H9 (cell line): ENCODE measurements around the gene ADAM17. TPM values are rescaled to one million over a fixed set of nuclear protein-coding genes. Genes with fewer than 3 reads are reported as not detected.

Source experiments
- DNase-seq: peaks from one replicate; pipeline ENCODE4 v3.0.0-alpha.2; 2017
- H2AFZ ChIP-seq: one replicate; pipeline ENCODE4 v1.6.1; 2013; ENCODE audit warnings: mild to moderate bottlenecking, low read length, control low read depth, moderate library complexity
- H2AK5ac ChIP-seq: 2 replicates; pipeline ENCODE4 v1.6.1; 2013; ENCODE audit warnings: low read length, control low read depth, mixed read lengths; ENCODE audit not compliant: insufficient read length
- H2BK120ac ChIP-seq: one replicate; pipeline ENCODE4 v1.6.1; 2013; ENCODE audit warnings: low read depth, mild to moderate bottlenecking, low read length, control low read depth, inconsistent platforms; ENCODE audit not compliant: poor library complexity, severe bottlenecking
- H2BK12ac ChIP-seq: 2 replicates; pipeline ENCODE4 v1.6.1; 2013; ENCODE audit warnings: low read length, control low read depth, mixed read lengths, low read depth; ENCODE audit not compliant: insufficient read length
- H2BK15ac ChIP-seq: 2 replicates; pipeline ENCODE4 v1.6.1; 2013; ENCODE audit warnings: low read depth, low read length, control low read depth
- H2BK20ac ChIP-seq: one replicate; pipeline ENCODE4 v1.6.1; 2013; ENCODE audit warnings: low read depth, mild to moderate bottlenecking, low read length, control low read depth, inconsistent platforms; ENCODE audit not compliant: poor library complexity, severe bottlenecking
- H2BK5ac ChIP-seq: 2 replicates; pipeline ENCODE4 v1.6.1; 2013; ENCODE audit warnings: low read length, control low read depth, mixed read lengths; ENCODE audit not compliant: insufficient read length
- H3K14ac ChIP-seq: 2 replicates; pipeline ENCODE4 v1.6.1; 2013; ENCODE audit warnings: low read length, control low read depth; ENCODE audit not compliant: insufficient read depth
- H3K18ac ChIP-seq: 2 replicates; pipeline ENCODE4 v1.6.1; 2013; ENCODE audit warnings: low read depth, mild to moderate bottlenecking, mixed read lengths, low read length, control low read depth; ENCODE audit not compliant: insufficient read length
- H3K23ac ChIP-seq: 2 replicates; pipeline ENCODE4 v1.6.1; 2013; ENCODE audit warnings: low read length, control low read depth, mixed read lengths, low read depth; ENCODE audit not compliant: insufficient read length
- H3K23me2 ChIP-seq: 2 replicates; pipeline ENCODE4 v1.6.1; 2013; ENCODE audit warnings: low read depth, mild to moderate bottlenecking, mixed read lengths, low read length, control low read depth; ENCODE audit not compliant: insufficient read length, poor library complexity, severe bottlenecking
- H3K27ac ChIP-seq: 2 replicates; pipeline ENCODE4 v1.5.1; 2013; ENCODE audit warnings: low read length, control low read depth, mixed read lengths, low read depth; ENCODE audit not compliant: insufficient read length
- H3K27me3 ChIP-seq: 2 replicates; pipeline ENCODE4 v1.6.1; 2013; ENCODE audit warnings: low read length, control low read depth, inconsistent platforms; ENCODE audit not compliant: insufficient read depth
- H3K4ac ChIP-seq: 2 replicates; pipeline ENCODE4 v1.6.1; 2013; ENCODE audit warnings: low read depth, mild to moderate bottlenecking, control low read depth, inconsistent platforms, low read length, moderate library complexity
- H3K4me1 ChIP-seq: 2 replicates; pipeline ENCODE4 v1.6.1; 2013; ENCODE audit warnings: low read length, control low read depth, inconsistent platforms; ENCODE audit not compliant: insufficient read depth
- H3K4me2 ChIP-seq: 2 replicates; pipeline ENCODE4 v1.6.1; 2013; ENCODE audit warnings: low read length, control low read depth, mixed read lengths; ENCODE audit not compliant: insufficient read length, insufficient read depth
- H3K56ac ChIP-seq: 2 replicates; pipeline ENCODE4 v1.6.1; 2013; ENCODE audit warnings: low read depth, mild to moderate bottlenecking, mixed read lengths, low read length, control low read depth; ENCODE audit not compliant: insufficient read length
- H3K79me1 ChIP-seq: 2 replicates; pipeline ENCODE4 v1.6.1; 2013; ENCODE audit warnings: low read depth, mild to moderate bottlenecking, moderate library complexity, low read length, control low read depth, inconsistent platforms; ENCODE audit not compliant: insufficient read depth, poor library complexity, severe bottlenecking
- H3K79me2 ChIP-seq: 2 replicates; pipeline ENCODE4 v1.6.1; 2013; ENCODE audit warnings: low read length, control low read depth, inconsistent platforms; ENCODE audit not compliant: insufficient read depth
- H3K9ac ChIP-seq: 2 replicates; pipeline ENCODE4 v1.6.1; 2013; ENCODE audit warnings: low read length, control low read depth, mixed read lengths; ENCODE audit not compliant: insufficient read length; ENCODE audit errors: extremely low read depth
- H3K9me3 ChIP-seq: one replicate; pipeline ENCODE4 v1.6.1; 2013; ENCODE audit warnings: low read depth, low read length, inconsistent platforms; ENCODE audit not compliant: control insufficient read depth
- H3T11ph ChIP-seq: one replicate; pipeline ENCODE4 v1.6.1; 2013; ENCODE audit warnings: mild to moderate bottlenecking, low read length, control low read depth, inconsistent platforms
- H4K20me1 ChIP-seq: one replicate; pipeline ENCODE4 v1.6.1; 2013; ENCODE audit not compliant: control insufficient read depth, insufficient read length, insufficient read depth
- H4K5ac ChIP-seq: 2 replicates; pipeline ENCODE4 v1.6.1; 2013; ENCODE audit warnings: low read depth, mild to moderate bottlenecking, mixed read lengths, low read length, control low read depth; ENCODE audit not compliant: insufficient read length
- H4K8ac ChIP-seq: replicated peaks from 2 replicates; pipeline ENCODE4 v1.6.1; 2013; ENCODE audit warnings: low read length, control low read depth, mixed read lengths, low read depth; ENCODE audit not compliant: insufficient read length
- H4K91ac ChIP-seq: 2 replicates; pipeline ENCODE4 v1.6.1; 2013; ENCODE audit warnings: low read depth, mild to moderate bottlenecking, moderate library complexity, mixed read lengths, low read length, control low read depth; ENCODE audit not compliant: insufficient read length
- H3K27ac Mint-ChIP-seq, 3 experiments: 2 replicates in 2 of 3; 3 replicates in 1 of 3; pipeline ENCODE4 v1.8.0; 2020 to 2021; ENCODE audit warnings: mixed read lengths in 3 of 3, mild to moderate bottlenecking in 1 of 3, moderate library complexity in 1 of 3
- H3K27me3 Mint-ChIP-seq: 2 replicates; pipeline ENCODE4 v1.8.0; 2021; ENCODE audit warnings: low read depth, mild to moderate bottlenecking, moderate library complexity, mixed read lengths
- H3K36me3 Mint-ChIP-seq, 3 experiments: 2 replicates in 2 of 3; 3 replicates in 1 of 3; pipeline ENCODE4 v1.8.0; 2020 to 2021; ENCODE audit warnings: low read depth in 3 of 3, mixed read lengths in 3 of 3; ENCODE audit not compliant: insufficient read depth in 1 of 3
- H3K4me1 Mint-ChIP-seq, 2 experiments: 2 replicates each; pipeline ENCODE4 v1.8.0; 2020; ENCODE audit warnings: mixed read lengths in 2 of 2
- H3K4me3 Mint-ChIP-seq, 2 experiments: 2 replicates in 1 of 2; 3 replicates in 1 of 2; pipeline ENCODE4 v1.8.0; 2020 to 2021; ENCODE audit warnings: mild to moderate bottlenecking in 2 of 2, mixed read lengths in 2 of 2, moderate library complexity in 1 of 2
- H3K9me3 Mint-ChIP-seq, 2 experiments: 2 replicates in 1 of 2; 3 replicates in 1 of 2; pipeline ENCODE4 v1.8.0; 2020; ENCODE audit warnings: mild to moderate bottlenecking in 2 of 2, mixed read lengths in 2 of 2, moderate library complexity in 1 of 2
- CTCF ChIP-seq: fragments of 200-600 bp; sonication (generic); conservative IDR thresholded peaks from 3 replicates; pipeline ENCODE4 v1.8.0; 2021; ENCODE audit warnings: antibody characterized with exemption, mild to moderate bottlenecking
- WGBS: extraction: QIAGEN DNeasy Blood & Tissue Kit; methylation state at CpG from one replicate; pipeline ENCODE4 v1.1.7; 2013; ENCODE audit warnings: missing lambda C conversion rate, low lambda C conversion rate, mixed read lengths; ENCODE audit not compliant: insufficient read length; ENCODE audit errors: extremely low coverage; 5-methylcytosine and 5-hydroxymethylcytosine counted together
- total RNA-seq: library from RNA; stranded (reverse); gene quantifications from 2 replicates; pipeline ENCODE4 v1.2.1, GENCODE V29; 2021

ADAM17 gene
- total RNA-seq, 1 experiment from 2014 or later = 26.3 TPM

GRCh38 chr2:9570182-9571060 lies 14.8 kb upstream of the ADAM17 start:
- H3K9me3 Mint-ChIP-seq = no peaks in the 10 kb centered on the region
- H3K27ac Mint-ChIP-seq = no peak overlapping the region; a peak in 1 of 7 replicates
- no peak overlapping the region for H2AK5ac ChIP-seq
- H2BK120ac ChIP-seq = no peak overlapping the region
- H3K23me2 ChIP-seq = no peaks in the 10 kb centered on the region
- peak overlapping the region; percentile 93 for H2BK12ac ChIP-seq
- no peak overlapping the region for H2BK20ac ChIP-seq
- no peak overlapping the region for H2AFZ ChIP-seq
- H3K36me3 Mint-ChIP-seq = no peaks in the 10 kb centered on the region
- no peak overlapping the region for H4K5ac ChIP-seq
- H3K9ac ChIP-seq = no peak overlapping the region
- H4K91ac ChIP-seq = no peak overlapping the region
- H3K14ac ChIP-seq = no peak overlapping the region
- no peaks in the 10 kb centered on the region for H3K9me3 ChIP-seq
- H3K27me3 Mint-ChIP-seq = no peaks in the 10 kb centered on the region
- no CpG with 5 or more reads among the region's 4 CpGs for WGBS
- H3K18ac ChIP-seq = no peak overlapping the region
- no peak overlapping the region for H3K4ac ChIP-seq
- no peak overlapping the region for H3K23ac ChIP-seq
- DNase-seq = no peak
- H3K4me2 ChIP-seq = no peak overlapping the region
- H3T11ph ChIP-seq = no peak overlapping the region
- H3K79me2 ChIP-seq = no peaks in the 10 kb centered on the region
- H4K8ac ChIP-seq = no peak overlapping the region
- no peaks in the 10 kb centered on the region for H4K20me1 ChIP-seq
- H3K4me3 Mint-ChIP-seq = no peak overlapping the region
- H3K79me1 ChIP-seq = no peaks in the 10 kb centered on the region
- no peaks in the 10 kb centered on the region for H3K4me1 ChIP-seq
- H2BK5ac ChIP-seq = no peak overlapping the region
- no peaks in the 10 kb centered on the region for H3K4me1 Mint-ChIP-seq
- H3K27ac ChIP-seq = no peak overlapping the region
- no peaks in the 10 kb centered on the region for H3K27me3 ChIP-seq
- TF ChIP-seq CTCF = no peak
- no peak overlapping the region for H3K56ac ChIP-seq
- H2BK15ac ChIP-seq = no peak overlapping the region
